PFSK-1 (cell line): ENCODE measurements around the gene SORCS3.

Experiments used
- POLR2AphosphoS5 ChIP-seq: IDR thresholded peaks from 2 replicates; pipeline ENCODE4 v1.6.1; 2012; ENCODE audit warnings: low read depth, mild to moderate bottlenecking, control low read depth, low read length, moderate library complexity
- REST ChIP-seq, 2 experiments: IDR thresholded peaks; 2 replicates each; pipeline versions ENCODE4 v1.6.1 to v1.8.0; 2011 to 2012; ENCODE audit warnings: low read depth in 2 of 2, low read length in 2 of 2, control low read depth in 1 of 2, inconsistent platforms in 1 of 2, mild to moderate bottlenecking in 1 of 2, moderate library complexity in 1 of 2; ENCODE audit not compliant: insufficient read depth in 1 of 2
- SIN3A ChIP-seq: IDR thresholded peaks from 2 replicates; pipeline ENCODE4 v1.6.1; 2012; ENCODE audit warnings: mild to moderate bottlenecking, low read length, moderate library complexity, borderline replicate concordance; ENCODE audit not compliant: insufficient read depth
- TAF1 ChIP-seq: IDR thresholded peaks from 2 replicates; pipeline ENCODE4 v1.6.1; 2012; ENCODE audit warnings: low read length, control low read depth, borderline replicate concordance; ENCODE audit not compliant: insufficient read depth

DNA sequence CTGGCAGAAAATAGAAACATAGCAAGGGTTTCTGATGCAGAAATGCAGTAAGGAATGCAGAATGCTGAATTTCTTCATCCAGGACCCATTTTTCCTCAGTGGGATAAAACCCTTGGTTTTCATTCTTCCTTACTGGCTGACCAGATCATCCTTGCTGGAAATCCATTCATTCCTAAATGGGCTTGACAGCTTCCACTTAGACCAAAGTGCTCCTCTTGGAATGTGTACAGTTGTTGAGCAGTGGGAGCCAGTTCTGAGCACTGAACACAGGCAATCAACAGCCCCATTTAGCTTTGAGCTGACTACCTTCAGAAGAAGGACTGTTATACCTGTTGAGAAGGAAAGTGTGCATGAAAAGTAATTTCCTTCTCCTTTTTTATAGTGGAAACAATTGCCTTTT is 232.1 kb downstream of the SORCS3 start:
- TF ChIP-seq TAF1 (no peak), REST (IDR thresholded peaks at IDR 0.05; ENCODE audit: insufficient read depth in 1 of 2, low read depth in 2 of 2, low read length in 2 of 2) (no peak), POLR2AphosphoS5 (no peak), SIN3A (no peak)
